GM21576 (cell line): ENCODE measurements around the gene ARMC8.
"Not testable (repeated sequence)": the region's sequence is repeated elsewhere in the genome, so short reads cannot be mapped to it uniquely, and the experiment has no call there.

Experiments used
- ATAC-seq: cut with Tn5 transposase; IDR thresholded peaks from one replicate; pipeline ENCODE4 v1.9.1; 2021; ENCODE audit warnings: mild to moderate bottlenecking, moderate library complexity; ENCODE audit not compliant: unreplicated experiment

The ARMC8 gene

GRCh38 chr3:138187296-138188012 is at the start of gene ARMC8:
TSS of gene ARMC8 (plus strand) at chr3:138187301. CDS start at chr3:138187555, 254 bp downstream.
- ATAC-seq: peak; percentile 56

GRCh38 chr3:138137861-138138260 is 49.2 kb upstream of the ARMC8 start:
- ATAC-seq: no peak

DNA sequence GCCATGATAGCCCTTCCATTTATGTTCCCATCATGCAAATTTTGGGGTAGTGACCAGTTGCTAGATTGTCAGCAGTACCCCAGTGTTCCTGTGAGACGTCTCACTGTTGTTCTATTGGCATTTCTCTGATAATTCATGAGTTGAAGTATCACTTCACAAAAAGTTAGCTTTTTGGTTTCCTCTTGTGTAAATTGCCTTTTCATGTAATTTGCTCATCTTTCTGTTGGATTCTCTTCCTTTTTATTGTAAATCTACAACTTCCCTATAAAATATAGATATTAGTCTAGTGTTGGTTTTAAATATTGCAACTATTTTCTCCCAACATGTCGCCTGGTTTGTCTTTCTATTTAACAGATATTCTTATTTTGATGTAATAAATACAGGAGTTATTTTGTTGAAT is 47.4 kb upstream of the ARMC8 start:
- no peak for ATAC-seq

DNA sequence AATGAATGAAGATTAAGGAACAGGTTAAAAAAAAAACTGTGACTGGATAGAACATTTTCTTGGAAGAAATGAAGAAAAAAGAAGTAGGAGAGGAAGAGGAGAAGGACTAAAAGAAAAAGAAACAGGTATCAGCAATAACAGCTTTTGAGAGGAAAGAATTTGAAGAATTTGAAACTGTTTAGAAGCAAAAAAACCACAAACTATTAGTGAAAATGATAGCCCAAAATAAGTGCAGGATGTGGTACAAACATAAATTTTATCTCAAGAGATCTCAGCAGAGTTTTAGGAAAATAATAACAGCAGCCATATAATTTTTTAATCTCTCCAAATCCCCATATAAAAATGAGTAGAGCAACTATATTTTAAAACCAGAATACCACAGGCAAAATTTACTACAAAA is 46.2 kb upstream of the ARMC8 start:
- ATAC-seq: no peak

DNA sequence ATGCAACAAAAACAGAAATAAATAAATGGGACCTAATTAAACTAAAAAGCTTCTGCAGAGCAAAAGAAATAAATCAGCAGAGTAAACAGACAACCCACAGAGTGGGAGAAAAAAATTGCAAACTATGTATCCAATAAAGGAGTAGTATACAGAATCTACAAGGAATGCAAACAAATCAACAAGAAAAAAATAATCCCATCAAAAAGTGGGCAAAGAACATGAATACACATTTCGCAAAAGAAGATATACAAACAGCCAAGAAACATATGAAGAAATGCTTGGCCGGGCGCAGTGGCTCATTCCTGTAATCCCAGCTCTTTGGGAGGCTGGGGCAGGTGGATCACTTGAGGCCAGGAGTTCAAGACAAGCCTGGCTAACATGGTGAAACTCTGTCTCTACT is 44.9 kb upstream of the ARMC8 start:
- ATAC-seq: not testable (repeated sequence)

- ATAC-seq: no peak
These were observed 38.6 kb upstream of the ARMC8 start for GRCh38 chr3:138148503-138148902.

DNA sequence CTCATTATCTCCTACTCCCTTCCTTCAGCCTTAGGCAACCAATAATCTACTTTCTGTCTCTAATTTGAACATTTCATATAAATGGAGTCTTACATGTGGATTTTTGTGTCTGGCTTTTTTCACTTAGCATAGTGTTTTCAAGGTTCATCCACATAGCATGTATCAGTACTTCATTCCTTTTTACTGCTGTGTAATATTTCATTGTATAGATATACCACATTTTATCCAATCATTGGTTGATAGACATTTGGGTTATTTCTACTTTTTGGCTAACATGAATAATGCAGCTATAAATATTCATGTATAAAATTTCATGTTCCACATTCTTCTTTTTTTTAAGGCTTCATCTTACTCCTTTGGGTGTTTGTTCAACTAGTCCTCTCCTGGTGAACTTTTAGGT is 32.6 kb upstream of the ARMC8 start:
- no peak for ATAC-seq

- ATAC-seq: no peak
These were observed 29.4 kb upstream of the ARMC8 start for GRCh38 chr3:138157743-138158142.

DNA sequence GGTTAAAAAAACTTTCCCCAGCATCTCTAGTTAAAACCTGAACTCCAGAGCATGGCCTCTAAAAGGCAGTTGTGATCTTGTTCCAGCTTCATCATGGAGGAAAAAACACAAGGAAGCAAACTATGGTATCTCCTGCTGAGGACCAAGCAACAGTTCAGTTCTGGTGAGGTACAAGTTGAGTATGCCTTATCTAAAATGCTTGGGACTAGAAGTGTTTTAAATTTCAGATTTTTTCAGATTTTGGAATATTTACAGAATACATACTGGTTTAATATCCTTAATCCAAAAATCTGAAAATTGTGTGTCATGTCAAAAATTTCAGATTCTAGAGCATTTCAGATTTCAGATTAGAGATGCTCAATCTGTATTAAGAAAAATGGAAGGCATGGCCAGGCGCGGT is 22.0 kb upstream of the ARMC8 start:
- no peak for ATAC-seq

DNA sequence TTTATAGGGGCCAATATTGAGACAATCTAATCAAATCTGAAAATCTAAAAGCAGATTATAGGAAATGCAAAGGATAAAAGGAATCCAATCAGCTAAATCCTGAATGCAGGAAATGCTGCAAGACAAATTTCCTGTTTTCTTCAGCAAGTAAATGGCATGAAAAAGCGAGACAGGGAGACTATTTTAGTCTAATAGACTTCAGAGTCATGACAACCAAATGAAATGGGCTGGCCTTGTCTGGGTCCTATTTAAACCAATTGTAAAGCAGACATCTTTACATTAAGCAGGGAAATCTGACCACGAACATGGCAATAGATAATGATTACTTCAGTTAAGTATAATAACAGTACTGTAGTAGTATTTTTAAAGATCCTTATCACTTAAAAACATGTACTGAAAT is 14.5 kb upstream of the ARMC8 start:
- ATAC-seq: no peak

GRCh38 chr3:138173769-138174420 is 13.2 kb upstream of the ARMC8 start:
- no peak for ATAC-seq

- peak; percentile 93 for ATAC-seq
These were observed 12.5 kb upstream of the ARMC8 start, which contains the start of gene DBR1 for GRCh38 chr3:138174421-138175131. TSS of gene DBR1 (minus strand) at chr3:138174921. CDS start at chr3:138174795, 126 bp downstream.

DNA sequence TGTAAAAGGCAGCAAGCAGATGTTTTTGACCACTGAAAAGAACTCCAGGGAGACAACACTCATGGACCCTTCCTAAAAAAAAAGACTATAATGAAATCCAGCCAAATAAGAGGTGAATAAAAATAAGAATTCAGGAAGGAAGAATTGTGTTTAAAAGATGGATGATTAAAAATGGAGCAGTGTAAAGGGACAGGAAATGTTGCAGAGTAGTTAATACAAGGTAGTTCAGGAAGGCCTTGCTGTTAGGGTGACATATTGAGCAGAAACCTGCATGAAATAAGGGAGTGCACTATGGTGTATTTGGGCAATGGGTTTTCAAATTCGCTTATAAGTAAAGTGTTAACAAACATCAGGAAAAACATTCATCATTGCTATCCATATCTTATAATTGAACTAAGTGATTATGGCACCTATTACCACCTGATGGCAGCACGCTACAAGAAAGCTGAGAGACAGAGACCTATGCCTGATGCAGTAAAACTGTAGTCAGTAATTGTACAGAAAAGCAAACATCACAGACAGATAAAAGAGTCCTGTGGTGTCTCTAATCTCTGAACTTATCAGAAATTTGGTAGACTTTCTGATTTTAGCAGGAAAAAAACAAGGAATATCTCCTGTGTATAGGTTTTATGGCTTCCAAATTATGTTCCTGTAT is 6.6 kb upstream of the ARMC8 start:
- ATAC-seq: peak; percentile 82

DNA sequence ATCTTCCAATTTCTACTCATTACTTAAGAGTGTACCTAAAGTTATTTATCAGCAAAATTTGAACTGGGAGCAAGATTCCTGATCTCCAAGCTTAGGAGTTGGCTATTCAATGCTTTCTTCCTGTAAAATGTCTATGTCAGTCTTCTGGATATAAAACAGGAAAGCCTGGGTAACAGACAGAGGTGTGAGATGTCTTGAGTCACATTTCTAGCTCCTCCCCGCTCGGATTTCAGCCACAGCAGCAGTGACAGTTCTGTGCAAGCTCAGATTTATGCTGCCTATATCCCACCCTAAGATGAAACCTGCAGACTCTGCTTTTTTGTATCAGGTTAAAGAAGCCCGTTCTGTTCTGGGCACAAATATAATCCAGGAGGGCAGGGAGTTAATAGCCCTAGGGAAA is 2.1 kb upstream of the ARMC8 start:
- no peak for ATAC-seq

GRCh38 chr3:138186221-138186620 is 880 bp upstream of the ARMC8 start:
- ATAC-seq: no peak

DNA sequence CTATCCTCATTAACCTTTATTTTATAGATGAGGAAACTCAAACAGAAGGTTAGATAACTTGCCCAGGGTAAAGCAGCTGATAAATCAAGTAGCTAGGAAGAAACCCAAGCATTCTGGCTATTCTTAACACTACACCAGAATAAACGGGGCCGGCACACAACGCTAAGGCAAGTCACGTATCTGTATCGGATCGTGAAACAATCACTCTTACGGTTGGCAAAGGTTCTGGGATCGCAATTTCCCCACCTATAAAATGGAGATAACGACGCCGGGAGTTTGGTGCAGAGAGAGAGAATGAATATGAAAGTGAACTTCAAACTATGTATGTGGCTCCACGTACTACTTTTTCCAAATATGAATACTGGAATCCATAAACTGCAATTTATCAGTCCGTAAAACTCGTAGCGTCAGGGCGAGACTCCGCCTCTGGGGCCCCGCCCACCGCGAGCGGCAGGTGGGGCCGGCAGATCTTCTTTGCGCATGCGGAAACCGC is 252 bp upstream of the ARMC8 start:
- ATAC-seq: peak; percentile 91

DNA sequence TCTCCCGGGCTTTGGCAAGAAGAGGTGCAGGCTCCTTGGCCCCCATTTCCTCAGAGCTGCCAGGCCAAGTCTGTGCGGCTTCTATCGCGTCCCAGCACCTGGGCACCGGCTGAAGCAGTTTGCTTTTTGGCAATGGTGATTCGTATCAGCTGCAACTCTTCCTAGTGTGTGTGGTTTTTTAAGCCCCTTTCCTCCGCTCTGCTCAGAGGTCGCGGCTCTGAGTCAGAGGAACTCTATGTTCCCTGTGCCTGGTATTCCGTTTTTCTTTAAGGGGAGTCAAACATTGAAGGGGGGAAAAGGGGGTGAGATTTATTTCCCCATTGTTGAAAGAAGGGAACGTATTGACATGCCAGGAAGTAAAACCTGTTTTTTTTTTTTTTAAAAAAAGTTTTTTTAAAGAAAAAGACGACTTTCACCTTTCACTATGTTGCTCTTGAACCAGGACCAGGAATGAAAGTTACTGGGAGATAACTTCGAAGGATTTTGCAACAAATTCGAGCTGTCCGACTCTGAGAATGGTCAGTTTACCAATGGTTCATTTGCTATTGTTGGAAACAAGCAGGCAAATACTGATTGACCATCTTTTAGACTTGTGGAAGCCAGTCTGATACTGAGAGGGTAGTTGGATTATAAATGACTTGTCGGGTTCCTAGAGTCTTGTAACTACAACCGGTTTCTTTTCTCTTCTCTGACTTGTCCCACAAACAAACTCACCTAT is 1.1 kb downstream of the ARMC8 start:
- ATAC-seq: no peak

GRCh38 chr3:138195481-138195880 is 8.4 kb downstream of the ARMC8 start:
- ATAC-seq: no peak

DNA sequence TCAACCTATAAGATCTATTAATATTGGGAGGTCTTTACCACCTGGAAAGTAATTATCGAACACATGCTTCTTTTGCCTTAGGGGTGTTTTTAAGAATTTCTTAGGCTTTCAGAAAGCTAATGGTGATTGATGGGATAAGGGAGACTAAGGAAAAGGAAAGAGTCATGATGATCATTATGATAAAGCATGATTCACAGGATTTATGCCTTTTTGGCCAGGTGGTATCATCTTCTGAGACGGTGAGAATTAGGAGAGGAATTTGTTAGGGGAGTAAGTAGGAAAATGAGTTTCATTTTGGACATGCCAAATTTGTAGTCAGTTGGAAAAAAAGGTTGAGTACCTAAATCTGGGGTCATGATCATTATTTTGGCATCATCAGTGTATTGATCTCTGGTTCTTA is 8.9 kb downstream of the ARMC8 start:
- ATAC-seq: no peak

DNA sequence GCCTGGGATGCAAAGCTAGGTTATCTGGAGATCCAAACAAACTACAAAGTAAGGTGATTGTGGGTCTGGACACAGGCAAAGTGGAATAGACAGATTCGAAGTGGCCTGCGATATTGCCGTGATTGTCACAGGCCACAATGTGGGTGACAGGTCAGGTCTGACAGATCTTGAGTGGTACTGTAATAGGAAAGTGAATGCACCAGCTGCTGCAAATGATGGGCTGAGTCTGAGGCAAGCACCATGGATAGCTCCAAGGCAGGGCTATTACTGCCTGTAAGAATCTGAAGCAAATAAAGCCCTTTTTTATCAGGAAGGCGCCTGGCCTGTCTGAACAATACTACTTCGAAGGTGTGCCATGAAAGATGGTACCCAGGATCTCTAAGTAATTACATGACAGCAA is 10.0 kb downstream of the ARMC8 start:
- no peak for ATAC-seq

DNA sequence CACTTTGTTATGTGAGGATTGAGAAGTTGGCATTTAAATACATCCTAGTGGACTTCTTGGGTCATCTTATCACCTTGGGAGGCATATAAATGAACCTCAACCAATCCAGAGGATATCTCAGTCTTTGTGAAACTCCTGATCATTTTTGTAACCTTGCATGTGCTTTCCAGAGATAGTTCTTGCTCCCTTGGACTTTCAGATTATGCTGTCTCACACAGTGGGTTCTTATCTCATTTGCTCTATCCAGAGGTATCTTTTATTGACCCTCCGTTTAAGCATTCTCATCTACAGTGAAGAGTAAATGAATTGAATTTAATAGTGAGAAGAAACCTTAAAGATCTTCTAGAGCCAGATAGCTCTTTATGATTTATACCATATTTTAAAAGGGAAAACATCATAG is 10.4 kb downstream of the ARMC8 start:
- no peak for ATAC-seq
